ENCODE results near the gene CDH26.

- TF ChIP-seq CTCF (IDR thresholded peaks at IDR 0.05; ENCODE audit: extremely low read depth in 1 of 2, insufficient read depth in 1 of 2, low read depth in 1 of 2, low read length in 2 of 2) (no peak), JUN (IDR thresholded peaks at IDR 0.05; ENCODE audit: borderline replicate concordance, insufficient read depth, insufficient read length, low read depth) (no peak), POLR2A (IDR thresholded peaks at IDR 0.05; ENCODE audit: low read depth, low read length) (no peak)
Observed at GRCh38 chr20:59938696-59939051, 19.5 kb upstream of the CDH26 start.

All from endothelial cell of umbilical vein (primary cell).